Measurements from ENCODE around the gene CST2.
"Not testable (repeated sequence)": the region's sequence is repeated elsewhere in the genome, so short reads cannot be mapped to it uniquely, and the experiment has no call there.

DNA sequence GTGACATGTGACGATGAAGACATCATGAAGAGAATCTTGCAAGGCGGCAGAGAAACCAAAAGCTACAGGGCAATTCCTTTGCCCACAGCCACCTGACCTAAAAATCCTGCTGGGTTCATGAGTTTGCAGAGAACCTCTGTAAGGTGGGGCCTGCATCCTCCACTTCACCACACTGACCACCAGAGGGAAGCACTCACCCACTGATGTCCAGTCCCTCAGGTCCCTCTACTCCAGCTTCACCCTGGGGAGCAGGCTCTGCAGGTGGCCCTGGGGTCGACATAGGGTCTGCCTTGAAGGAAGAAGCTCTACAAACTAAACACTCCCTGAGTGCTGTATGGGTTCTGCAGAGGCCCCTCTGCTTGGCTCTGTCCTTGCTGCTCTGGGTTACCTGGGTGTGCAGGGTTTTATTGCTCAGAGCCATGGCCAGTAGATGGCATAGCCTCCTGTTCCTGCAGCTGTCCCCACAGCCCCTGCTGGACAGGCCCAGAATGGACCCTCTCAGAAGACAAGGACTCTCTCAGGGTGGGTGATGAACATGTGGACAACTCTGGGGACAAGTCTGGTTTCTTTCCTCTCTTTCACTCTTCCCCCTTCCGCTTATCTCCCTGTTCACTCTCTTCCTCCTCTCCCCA, 27.2 kb downstream of the CST2 start:
- TF ChIP-seq, protein P1, sequence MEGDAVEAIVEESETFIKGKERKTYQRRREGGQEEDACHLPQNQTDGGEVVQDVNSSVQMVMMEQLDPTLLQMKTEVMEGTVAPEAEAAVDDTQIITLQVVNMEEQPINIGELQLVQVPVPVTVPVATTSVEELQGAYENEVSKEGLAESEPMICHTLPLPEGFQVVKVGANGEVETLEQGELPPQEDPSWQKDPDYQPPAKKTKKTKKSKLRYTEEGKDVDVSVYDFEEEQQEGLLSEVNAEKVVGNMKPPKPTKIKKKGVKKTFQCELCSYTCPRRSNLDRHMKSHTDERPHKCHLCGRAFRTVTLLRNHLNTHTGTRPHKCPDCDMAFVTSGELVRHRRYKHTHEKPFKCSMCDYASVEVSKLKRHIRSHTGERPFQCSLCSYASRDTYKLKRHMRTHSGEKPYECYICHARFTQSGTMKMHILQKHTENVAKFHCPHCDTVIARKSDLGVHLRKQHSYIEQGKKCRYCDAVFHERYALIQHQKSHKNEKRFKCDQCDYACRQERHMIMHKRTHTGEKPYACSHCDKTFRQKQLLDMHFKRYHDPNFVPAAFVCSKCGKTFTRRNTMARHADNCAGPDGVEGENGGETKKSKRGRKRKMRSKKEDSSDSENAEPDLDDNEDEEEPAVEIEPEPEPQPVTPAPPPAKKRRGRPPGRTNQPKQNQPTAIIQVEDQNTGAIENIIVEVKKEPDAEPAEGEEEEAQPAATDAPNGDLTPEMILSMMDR (conservative IDR thresholded peaks at IDR 0.05; ENCODE audit: low read length): peak; percentile 65
- TF ChIP-seq EZH2phosphoT487 (IDR thresholded peaks at IDR 0.05; ENCODE audit: borderline replicate concordance): not testable (repeated sequence)
